Hematopoietic multipotent progenitor cell treated with erythropoietin and hydrocortisone succinate and interleukin-3 and kit ligand, for 17 days (in vitro differentiated cells): ENCODE results near the gene FNDC11.
A peak's percentile ranks its signal among the peaks of the same experiment; 100 is the strongest.
"Not testable (repeated sequence)": the region's sequence is repeated elsewhere in the genome, so short reads cannot be mapped to it uniquely, and the experiment has no call there.

ENCODE experiments used
- DNase-seq: peaks from one replicate; pipeline ENCODE4 v3.0.0-alpha.2; 2015; ENCODE audit warnings: low spot score

Gene FNDC11

GRCh38 chr20:63553933-63554290 is at the start of gene FNDC11:
Gene FNDC11, plus strand, starts transcription at chr20:63554159. Its CDS starts 1,505 bp downstream, at chr20:63555664.
- no peak for DNase-seq

- DNase-seq, result no peak
Measured at GRCh38 chr20:63504642-63505041, 49.3 kb upstream of the FNDC11 start.

DNA sequence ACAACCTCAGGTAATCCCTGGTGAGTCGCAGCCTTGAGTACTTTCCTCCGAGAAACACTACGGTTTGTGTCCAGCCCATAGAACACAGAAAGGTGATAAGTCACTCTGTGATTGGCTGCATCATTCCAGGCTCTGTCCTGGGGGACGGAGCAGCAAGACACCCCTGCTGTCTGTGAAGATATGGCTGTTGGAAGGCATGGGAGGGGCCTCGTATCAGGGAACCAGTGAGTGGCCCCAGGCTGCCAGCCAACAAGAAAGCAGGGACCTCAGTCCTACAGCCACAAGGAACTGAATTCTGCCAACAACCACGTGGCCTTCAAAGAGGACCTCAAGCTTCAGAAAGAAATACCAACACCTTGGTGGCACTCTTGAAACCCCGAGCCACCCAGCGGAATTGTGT is 48.7 kb upstream of the FNDC11 start:
- DNase-seq, result no peak

GRCh38 chr20:63505723-63506122 is 48.2 kb upstream of the FNDC11 start:
- DNase-seq, result no peak

- DNase-seq, result no peak
Measured at GRCh38 chr20:63507083-63507743, 46.7 kb upstream of the FNDC11 start.

DNA sequence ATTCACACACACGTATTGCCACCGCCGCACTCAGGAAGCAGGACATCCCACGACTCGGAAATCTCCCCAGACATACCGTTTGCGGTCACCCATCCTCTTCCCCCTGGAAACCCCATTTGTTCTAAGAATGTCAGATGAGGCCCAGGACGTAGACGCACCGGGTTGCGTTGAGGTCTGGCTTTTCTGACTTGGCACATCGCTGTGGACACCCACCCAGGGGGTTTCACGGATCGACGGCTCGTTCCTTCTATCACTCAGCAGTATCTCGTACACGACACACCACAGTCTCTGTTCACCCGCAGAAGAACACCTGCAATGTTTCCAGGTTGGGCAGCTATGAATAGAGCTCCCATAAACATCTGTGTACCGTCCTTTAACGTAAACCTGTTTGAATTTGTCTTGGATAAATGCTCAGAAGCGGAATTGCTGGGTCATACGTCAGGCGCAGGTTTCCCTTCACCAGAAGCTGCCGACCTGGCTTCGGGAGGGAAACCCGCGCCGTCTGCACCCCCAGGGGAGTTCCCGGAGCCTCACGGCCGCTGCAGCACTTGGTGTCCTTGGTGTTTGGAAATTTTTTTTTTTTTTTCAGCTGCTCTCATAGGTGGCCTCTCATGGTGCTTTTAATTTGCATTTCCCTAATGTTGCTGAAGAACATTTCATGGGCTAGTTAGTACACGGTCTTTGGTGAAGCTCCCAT is 45.7 kb upstream of the FNDC11 start:
- DNase-seq, result no peak

DNA sequence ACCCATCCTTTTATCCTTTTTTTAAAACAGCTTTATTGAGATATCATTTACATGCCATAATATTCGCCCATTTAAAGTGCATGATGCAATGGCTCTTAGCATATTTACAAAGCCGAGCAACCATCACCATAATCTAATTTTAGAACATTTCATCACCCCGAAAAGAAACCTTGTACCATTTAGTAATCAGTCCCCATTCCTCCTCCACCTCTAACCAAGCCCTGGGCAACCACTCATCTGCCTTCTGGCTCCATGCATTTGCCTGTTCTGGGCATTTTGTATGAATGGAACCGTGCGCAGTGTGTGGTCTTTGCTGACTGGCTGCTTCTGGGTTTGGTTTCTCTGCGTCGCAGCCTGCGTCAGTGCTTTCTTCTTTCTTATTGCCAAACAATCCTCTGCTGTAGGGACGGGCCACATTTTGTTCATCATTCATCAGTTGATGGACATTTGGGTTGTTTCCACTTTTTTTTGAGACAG is 44.8 kb upstream of the FNDC11 start:
- DNase-seq, result no peak

DNA sequence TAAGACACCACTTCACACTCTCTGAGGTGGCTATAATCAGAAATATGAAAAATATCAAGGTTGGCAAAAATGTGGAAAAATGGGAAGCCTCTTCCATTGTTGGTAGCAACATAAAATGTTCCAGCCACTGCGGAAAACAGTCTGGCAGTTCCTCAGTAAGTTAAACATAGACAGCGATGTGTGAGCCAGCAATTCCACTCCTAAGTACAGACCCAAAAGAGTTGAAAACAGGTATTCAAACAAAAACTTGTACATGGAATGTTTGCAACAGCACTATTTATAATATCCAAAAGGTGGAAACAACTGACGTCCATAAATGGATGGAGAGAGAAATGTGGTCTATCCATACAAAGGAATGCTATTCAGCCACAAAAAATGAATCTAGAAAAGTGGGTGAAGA is 40.8 kb upstream of the FNDC11 start:
- no peak for DNase-seq

DNA sequence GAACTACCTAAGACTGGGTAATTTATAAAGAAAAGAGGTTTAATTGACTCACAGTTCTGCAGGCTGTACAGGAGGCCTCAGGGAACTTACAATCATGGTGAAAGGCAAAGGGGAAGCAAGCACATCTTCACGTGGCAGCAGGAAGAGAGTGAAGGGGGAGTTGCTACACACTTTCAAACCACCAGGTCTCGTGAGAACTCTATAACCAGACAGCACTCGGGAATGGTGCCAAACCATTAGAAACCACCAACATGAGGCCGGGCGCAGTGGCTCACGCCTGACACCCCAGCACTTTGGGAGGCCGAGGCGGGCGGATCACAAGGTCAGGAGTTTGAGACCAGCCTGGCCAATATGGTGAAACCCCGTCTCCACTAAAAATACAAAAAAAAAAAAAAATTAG is 39.4 kb upstream of the FNDC11 start:
- not testable (repeated sequence) for DNase-seq

DNA sequence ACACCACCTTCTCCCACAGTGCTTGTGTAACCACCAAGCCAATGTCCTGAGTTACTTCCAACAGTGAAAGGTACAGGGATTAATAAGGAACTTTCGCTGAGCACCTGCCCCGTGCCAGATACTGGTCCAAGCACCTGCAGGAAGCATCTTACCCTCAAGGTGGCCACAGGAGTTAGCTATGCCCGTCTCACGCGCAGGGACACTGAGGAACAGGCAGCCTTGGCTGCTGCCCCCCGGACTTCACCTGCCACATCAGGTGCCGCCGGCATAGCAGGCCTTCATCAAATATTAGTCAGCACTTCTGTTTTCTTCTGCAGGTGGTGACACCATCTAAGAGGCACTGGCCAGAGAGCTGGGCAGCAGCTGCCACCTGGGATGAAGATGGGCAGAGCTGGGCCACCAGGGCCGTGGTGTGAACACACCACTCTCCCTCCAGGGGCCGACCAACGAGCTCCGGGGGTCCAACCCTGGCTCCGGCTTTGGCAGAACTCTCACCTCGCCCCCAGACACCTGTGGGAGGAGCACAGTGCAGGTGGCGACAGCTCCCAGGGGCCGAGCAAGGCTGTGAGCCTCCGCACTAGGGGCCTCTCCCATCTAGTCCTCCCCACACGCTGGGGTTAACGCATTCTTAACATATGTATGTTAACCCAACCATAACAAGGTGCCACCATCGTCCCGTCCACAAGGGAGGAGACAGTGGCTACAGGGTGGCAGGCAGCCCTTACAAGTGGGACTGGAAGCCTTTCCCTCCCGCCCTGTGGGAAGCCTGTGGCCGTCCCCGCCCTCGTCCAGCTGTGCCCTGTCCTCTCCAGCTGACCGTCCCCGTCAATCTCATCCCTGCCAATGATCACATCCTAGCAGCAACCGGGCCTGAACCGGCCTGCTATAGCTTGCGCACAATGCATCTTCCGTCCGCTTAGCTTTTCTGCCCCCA is 36.3 kb upstream of the FNDC11 start:
- no peak for DNase-seq

DNA sequence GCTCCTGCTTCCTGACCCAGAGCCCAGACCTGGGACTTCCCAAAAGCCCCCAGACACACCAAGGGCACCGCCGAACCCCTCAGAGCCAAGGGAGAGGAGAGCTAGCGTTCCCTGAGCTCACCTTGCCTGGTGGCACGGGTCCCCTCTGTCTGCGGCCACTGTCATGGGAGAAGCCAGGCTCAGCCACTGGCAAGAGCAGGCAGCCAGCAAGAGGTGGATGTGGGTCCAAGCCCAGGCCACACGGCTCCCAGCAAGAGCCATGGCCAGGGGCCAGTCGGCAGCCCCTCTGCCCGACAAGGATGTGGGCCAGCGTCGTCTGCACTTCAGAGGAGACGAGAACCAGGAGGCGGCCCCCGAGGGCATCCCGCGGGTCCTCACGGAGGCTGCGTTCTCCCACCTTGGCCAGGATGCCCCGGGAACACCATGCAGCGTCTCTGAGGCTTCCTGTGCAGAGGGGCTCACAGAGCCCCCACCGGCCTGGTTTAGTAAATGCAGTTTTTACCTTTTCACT is 35.6 kb upstream of the FNDC11 start:
- no peak for DNase-seq

DNA sequence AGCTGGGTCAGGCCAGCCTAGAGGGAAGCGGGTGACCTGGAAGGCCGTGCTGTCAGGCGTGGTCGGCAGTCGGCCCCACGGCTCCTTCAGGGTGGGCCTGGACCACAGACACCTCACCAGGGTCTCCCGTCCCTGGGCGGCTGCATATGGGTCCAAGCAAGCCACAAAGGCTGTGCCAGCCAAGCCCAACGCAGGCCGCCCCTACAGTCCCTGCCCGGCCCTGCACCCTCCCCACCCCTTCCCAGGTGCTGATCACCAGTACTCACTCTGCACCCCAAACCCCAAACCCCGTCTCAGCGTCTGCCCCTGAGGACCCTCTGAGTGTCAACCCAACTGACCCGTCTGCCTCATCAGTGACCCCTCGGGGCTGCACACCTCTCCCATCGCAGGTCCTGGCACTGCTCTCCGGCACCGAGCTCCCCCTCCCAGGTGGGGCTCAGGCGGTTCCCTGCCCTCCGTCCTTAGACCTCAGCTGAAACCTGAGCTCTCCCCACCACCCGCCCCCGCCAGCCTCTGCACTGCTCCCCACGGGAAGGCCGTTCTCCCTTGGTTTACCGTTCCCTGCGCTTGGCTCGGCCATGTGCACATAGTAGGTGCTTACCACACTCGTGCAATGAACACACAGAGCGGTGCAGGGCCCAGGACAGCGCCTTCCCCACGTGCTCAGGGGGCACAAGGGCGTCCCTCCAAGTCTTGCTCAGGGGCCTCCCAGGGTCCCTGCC is 34.9 kb upstream of the FNDC11 start:
- no peak for DNase-seq

GRCh38 chr20:63519668-63520503 is 34.1 kb upstream of the FNDC11 start:
- no peak for DNase-seq

- peak; percentile 86 for DNase-seq
Measured at GRCh38 chr20:63520504-63520933, 33.4 kb upstream of the FNDC11 start, which contains the start of gene PPDPF. Gene PPDPF, plus strand, starts transcription at chr20:63520765. Its CDS starts 544 bp downstream, at chr20:63521309.

- DNase-seq, result peak; percentile 65
Measured at GRCh38 chr20:63520934-63521601, 32.9 kb upstream of the FNDC11 start.

- DNase-seq, result no peak
Measured at GRCh38 chr20:63521602-63522001, 32.4 kb upstream of the FNDC11 start.

DNA sequence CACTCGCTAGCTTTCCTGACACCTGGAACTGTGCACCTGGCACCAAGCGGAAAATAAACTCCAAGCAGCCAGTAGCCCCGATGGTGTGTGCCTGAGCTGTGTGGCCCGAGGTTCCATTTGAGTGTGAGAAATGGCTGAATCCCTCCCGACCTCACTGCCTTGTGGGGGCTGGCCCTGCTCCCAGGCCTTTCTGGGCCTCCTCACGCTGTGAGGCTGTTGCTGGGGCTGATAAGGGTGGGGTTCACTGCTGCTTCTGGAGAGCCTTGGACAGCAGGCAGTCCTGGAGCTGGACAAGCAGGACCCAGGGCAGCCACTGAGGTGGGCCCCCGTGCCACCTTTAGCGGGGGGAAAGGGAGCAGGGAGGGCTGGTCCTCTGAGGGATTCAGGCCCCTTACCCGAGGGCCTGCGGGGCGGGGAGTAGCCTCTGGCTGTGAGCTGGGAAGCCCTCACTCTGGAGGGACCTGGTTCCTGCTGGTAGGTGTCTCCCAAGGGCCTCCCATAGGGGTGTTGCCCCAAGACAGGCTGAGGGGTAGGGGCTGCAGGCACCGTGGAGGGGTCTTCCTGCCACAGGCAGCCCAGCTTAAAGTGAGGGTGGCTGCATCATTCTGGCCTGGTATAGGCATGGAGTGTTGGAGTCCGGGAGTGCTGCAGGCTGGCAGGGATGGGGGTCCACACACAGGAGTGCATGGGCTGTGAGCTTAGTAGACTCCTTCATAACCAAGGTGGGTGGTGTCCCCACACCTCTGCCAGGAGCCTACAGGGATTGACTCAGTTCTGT is 31.7 kb upstream of the FNDC11 start:
- no peak for DNase-seq

- no peak for DNase-seq
Measured at GRCh38 chr20:63522981-63523611, 30.9 kb upstream of the FNDC11 start.

- DNase-seq, result no peak
Measured at GRCh38 chr20:63525185-63525584, 28.8 kb upstream of the FNDC11 start.
